Loucy (cell line): ENCODE data around the gene MSL2.

Source experiments
- H2AFZ ChIP-seq: fragments of 200-600 bp; sonication (generic); 2 replicates; pipeline ENCODE4 v1.6.0; 2016; ENCODE audit warnings: antibody characterized with exemption, mild to moderate bottlenecking, low read length, moderate library complexity
- H3F3A ChIP-seq: fragments of 200-600 bp; 2 replicates; pipeline ENCODE4 v1.6.0; 2016; ENCODE audit warnings: antibody characterized with exemption, low read depth, mild to moderate bottlenecking
- H3K27me3 ChIP-seq: fragments of 200-600 bp; sonication (generic); 2 replicates; pipeline ENCODE4 v1.6.1; 2014; ENCODE audit warnings: low read length, mild to moderate bottlenecking; ENCODE audit not compliant: insufficient read depth, poor library complexity, severe bottlenecking
- H3K36me3 ChIP-seq: fragments of 200-600 bp; sonication (generic); 2 replicates; pipeline ENCODE4 v1.6.1; 2016; ENCODE audit warnings: low read length; ENCODE audit not compliant: insufficient read depth
- H3K4me1 ChIP-seq: fragments of 200-600 bp; sonication (generic); 2 replicates; pipeline ENCODE4 v1.5.1; 2014; ENCODE audit warnings: low read length, mild to moderate bottlenecking; ENCODE audit not compliant: insufficient read depth, poor library complexity, severe bottlenecking
- H3K4me2 ChIP-seq: fragments of 200-600 bp; sonication (generic); 2 replicates; pipeline ENCODE4 v1.6.0; 2014; ENCODE audit warnings: antibody characterized with exemption, low read length, low read depth, mild to moderate bottlenecking; ENCODE audit not compliant: poor library complexity, severe bottlenecking
- H3K4me3 ChIP-seq: fragments of 200-600 bp; sonication (generic); 2 replicates; pipeline ENCODE4 v1.5.1; 2014; ENCODE audit warnings: low read length, mild to moderate bottlenecking, mixed read lengths; ENCODE audit not compliant: poor library complexity, severe bottlenecking
- H3K79me2 ChIP-seq: fragments of 200-600 bp; sonication (generic); 2 replicates; pipeline ENCODE4 v1.6.1; 2014; ENCODE audit warnings: low read length; ENCODE audit not compliant: insufficient read depth
- H3K9ac ChIP-seq: fragments of 200-600 bp; sonication (generic); 2 replicates; pipeline ENCODE4 v1.6.0; 2014; ENCODE audit warnings: mild to moderate bottlenecking, low read depth, low read length, moderate library complexity; ENCODE audit not compliant: poor library complexity, severe bottlenecking
- H3K9me2 ChIP-seq: fragments of 200-600 bp; sonication (generic); replicated peaks from 2 replicates; pipeline ENCODE4 v1.6.1; 2016; ENCODE audit warnings: low read depth, low read length, mixed read lengths
- H3K9me3 ChIP-seq: fragments of 200-600 bp; sonication (generic); 2 replicates; pipeline ENCODE4 v1.6.1; 2014; ENCODE audit warnings: mild to moderate bottlenecking, antibody characterized with exemption, low read length, low read depth; ENCODE audit not compliant: insufficient read depth
- H4K20me1 ChIP-seq: fragments of 200-600 bp; sonication (generic); 2 replicates; pipeline ENCODE4 v1.6.0; 2014; ENCODE audit warnings: antibody characterized with exemption, low read length, mild to moderate bottlenecking; ENCODE audit not compliant: insufficient read depth, poor library complexity, severe bottlenecking
- CTCF ChIP-seq: fragments of 200-600 bp; sonication (generic); conservative IDR thresholded peaks from 2 replicates; pipeline ENCODE4 v1.5.1; 2014; ENCODE audit warnings: mild to moderate bottlenecking, antibody characterized with exemption, low read length
- EZH2phosphoT487 ChIP-seq: fragments of 200-600 bp; IDR thresholded peaks from 2 replicates; pipeline ENCODE4 v1.6.1; 2018; ENCODE audit warnings: antibody characterized with exemption, mild to moderate bottlenecking, moderate library complexity, borderline replicate concordance

The MSL2 gene

DNA sequence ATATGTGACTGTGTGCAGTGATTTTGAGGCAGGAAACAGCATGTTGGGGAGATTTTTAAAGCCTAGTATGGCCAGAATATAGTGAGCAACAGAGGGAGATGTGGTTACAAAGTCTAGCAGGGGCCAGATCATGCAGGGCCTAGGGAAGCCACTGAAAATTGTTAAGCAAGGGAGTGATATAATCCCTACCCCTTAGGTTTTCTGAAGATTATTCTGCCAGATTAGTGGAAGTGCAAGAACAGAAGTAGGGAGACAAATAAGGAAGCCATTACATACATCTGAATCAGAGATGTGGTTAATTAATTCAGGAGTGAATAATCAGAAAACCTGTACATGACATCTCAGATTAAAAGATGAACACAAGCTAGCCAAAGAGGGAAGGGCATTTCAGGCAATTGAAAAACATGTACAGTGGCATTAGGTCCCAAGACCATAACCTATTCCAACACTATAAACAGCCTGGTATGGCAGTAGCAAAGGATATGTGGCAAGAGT, 54.8 kb downstream of the MSL2 start:
- Histone ChIP-seq H3K79me2 (peaks cover 13% of the 10 kb centered on the region; the same call in 1 of the 2 replicates), H3K4me3 (no peak overlapping the region), H3F3A (no peaks in the 10 kb centered on the region; the same call in 1 of the 2 replicates), H3K9me2 (no peaks in the 10 kb centered on the region), H2AFZ (no peak overlapping the region), H3K9me3 (no peaks in the 10 kb centered on the region), H3K27me3 (no peaks in the 10 kb centered on the region), H3K4me1 (peaks cover 35% of the 10 kb centered on the region), H3K9ac (no peak overlapping the region), H4K20me1 (peaks cover 3% of the 10 kb centered on the region), H3K36me3 (peaks cover 6% of the 10 kb centered on the region; the same call in 1 of the 2 replicates), H3K4me2 (no peak overlapping the region)
- TF ChIP-seq EZH2phosphoT487: no peak
- TF ChIP-seq CTCF: no peak

DNA sequence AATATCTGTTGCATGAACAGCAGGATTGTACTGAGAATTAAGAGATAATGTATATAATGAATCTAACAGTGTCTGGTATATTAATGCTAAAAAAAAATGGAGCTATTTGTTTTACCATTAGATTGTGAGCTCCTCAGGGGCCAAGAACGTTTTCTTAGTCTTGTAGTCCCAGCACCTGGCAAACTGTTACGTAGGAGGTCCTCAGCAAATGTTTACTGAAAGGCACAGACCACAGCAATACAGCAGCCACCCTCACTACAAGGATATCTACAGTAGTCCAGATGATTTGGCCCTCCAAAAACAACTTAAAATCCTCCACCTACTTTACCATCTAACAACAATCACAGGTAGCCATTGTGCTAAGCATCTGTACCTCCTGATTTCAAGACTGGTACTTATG, 59.7 kb downstream of the MSL2 start:
- no peak for TF ChIP-seq EZH2phosphoT487
- TF ChIP-seq CTCF: no peak
- Histone ChIP-seq H3K79me2 (no peaks in the 10 kb centered on the region), H3K9me2 (no peaks in the 10 kb centered on the region), H3K4me1 (peaks cover 63% of the 10 kb centered on the region), H3K4me3 (no peak overlapping the region), H4K20me1 (no peaks in the 10 kb centered on the region), H3K9me3 (no peaks in the 10 kb centered on the region), H3K36me3 (no peaks in the 10 kb centered on the region), H3K27me3 (no peaks in the 10 kb centered on the region), H3K4me2 (peak overlapping the region; percentile 31), H2AFZ (no peak overlapping the region), H3K9ac (no peak overlapping the region), H3F3A (peaks cover 8% of the 10 kb centered on the region; the same call in 1 of the 2 replicates)

GRCh38 chr3:136135039-136135802, 60.9 kb downstream of the MSL2 start:
- Histone ChIP-seq H3K9me3 (no peaks in the 10 kb centered on the region), H3K9ac (peak overlapping the region; percentile 65), H3F3A (peaks cover 8% of the 10 kb centered on the region; the same call in 1 of the 2 replicates), H4K20me1 (no peaks in the 10 kb centered on the region), H3K36me3 (no peaks in the 10 kb centered on the region), H3K27me3 (no peaks in the 10 kb centered on the region), H3K4me2 (peak overlapping the region; percentile 73), H2AFZ (peak overlapping the region; percentile 37; the same call in 1 of the 2 replicates), H3K9me2 (no peaks in the 10 kb centered on the region), H3K79me2 (no peaks in the 10 kb centered on the region), H3K4me3 (peak overlapping the region; percentile 56), H3K4me1 (peaks cover 57% of the 10 kb centered on the region)
- no peak for TF ChIP-seq EZH2phosphoT487
- no peak for TF ChIP-seq CTCF
